SH-SY5Y (cell line): ENCODE results near the gene ZBTB40.

Source experiments
- GATA2 ChIP-seq: IDR thresholded peaks from 2 replicates; pipeline ENCODE4 v1.6.1; 2011; ENCODE audit warnings: mild to moderate bottlenecking, low read depth, low read length
- GATA3 ChIP-seq: IDR thresholded peaks from 2 replicates; pipeline ENCODE4 v1.6.1; 2011; ENCODE audit warnings: low read depth, mild to moderate bottlenecking, low read length, moderate library complexity

ZBTB40 gene

GRCh38 chr1:22415489-22415888 lies 36.2 kb upstream of the ZBTB40 start:
- no peak for TF ChIP-seq GATA2
- no peak for TF ChIP-seq GATA3

GRCh38 chr1:22416555-22417454 lies 34.8 kb upstream of the ZBTB40 start:
- TF ChIP-seq GATA2 (no peak), GATA3 (no peak)

GRCh38 chr1:22417466-22417865 lies 34.2 kb upstream of the ZBTB40 start:
- TF ChIP-seq GATA2, result no peak
- TF ChIP-seq GATA3, result no peak

- TF ChIP-seq GATA3, result no peak
- no peak for TF ChIP-seq GATA2
These were observed 33.3 kb upstream of the ZBTB40 start for GRCh38 chr1:22418312-22418711.

- TF ChIP-seq GATA2, result no peak
- no peak for TF ChIP-seq GATA3
These were observed 32.7 kb upstream of the ZBTB40 start for GRCh38 chr1:22418933-22419382.

GRCh38 chr1:22420455-22421053 lies 31.1 kb upstream of the ZBTB40 start:
- no peak for TF ChIP-seq GATA3
- TF ChIP-seq GATA2, result no peak

GRCh38 chr1:22426781-22427180 lies 24.9 kb upstream of the ZBTB40 start:
- no peak for TF ChIP-seq GATA2

GRCh38 chr1:22428672-22429071 lies 23.0 kb upstream of the ZBTB40 start:
- TF ChIP-seq GATA3 (no peak), GATA2 (no peak)

- TF ChIP-seq GATA2, result no peak
- no peak for TF ChIP-seq GATA3
These were observed 19.7 kb upstream of the ZBTB40 start for GRCh38 chr1:22431965-22432364.

- TF ChIP-seq GATA2 (no peak), GATA3 (no peak)
These were observed 16.9 kb upstream of the ZBTB40 start for GRCh38 chr1:22434717-22435116.

GRCh38 chr1:22436948-22437347 lies 14.7 kb upstream of the ZBTB40 start:
- TF ChIP-seq GATA3, result no peak
- no peak for TF ChIP-seq GATA2

- no peak for TF ChIP-seq GATA2
- no peak for TF ChIP-seq GATA3
These were observed 14.1 kb upstream of the ZBTB40 start for GRCh38 chr1:22437573-22437972.

- TF ChIP-seq GATA3 (no peak), GATA2 (no peak)
These were observed 11.1 kb upstream of the ZBTB40 start for GRCh38 chr1:22440582-22440981.

- TF ChIP-seq GATA2 (no peak), GATA3 (no peak)
These were observed 9.3 kb upstream of the ZBTB40 start for GRCh38 chr1:22442212-22442894.

GRCh38 chr1:22443332-22443731 lies 8.3 kb upstream of the ZBTB40 start:
- TF ChIP-seq GATA2, result no peak
- no peak for TF ChIP-seq GATA3

GRCh38 chr1:22444856-22445255 lies 6.8 kb upstream of the ZBTB40 start:
- no peak for TF ChIP-seq GATA3
- TF ChIP-seq GATA2, result no peak
